Kidney (tissue), 14 donors: ENCODE measurements around the gene SNX18. TPM values are rescaled to one million over a fixed set of nuclear protein-coding genes. Genes with fewer than 3 reads are reported as not detected.

ENCODE experiments used
- DNase-seq, 5 donors: peaks; one replicate each; pipeline ENCODE4 v3.0.0-alpha.2; 2013 to 2020
- FAIRE-seq: peaks from 2 replicates; lab custom pipeline; 2012; peaks lifted over from hg19 to GRCh38; lab: Jason Lieb, UNC
- H3K27ac ChIP-seq, 2 donors: one replicate each; pipeline ENCODE4 v1.7.0; 2013; ENCODE audit warnings: low read depth in 2 of 2, low read length in 2 of 2, inconsistent platforms in 1 of 2
- H3K27me3 ChIP-seq: one replicate; pipeline ENCODE4 v1.7.1; 2013; ENCODE audit warnings: low read length, inconsistent platforms; ENCODE audit not compliant: control insufficient read depth, insufficient read depth
- H3K36me3 ChIP-seq, 3 donors: one replicate each; pipeline versions ENCODE4 v1.7.0 to v1.7.1; 2013; ENCODE audit warnings: low read length in 3 of 3, control low read depth in 1 of 3, inconsistent platforms in 1 of 3; ENCODE audit not compliant: insufficient read depth in 3 of 3, control insufficient read depth in 2 of 3
- H3K4me1 ChIP-seq, 3 donors: one replicate each; pipeline versions ENCODE4 v1.7.0 to v1.7.1; 2013; ENCODE audit warnings: low read length in 3 of 3, inconsistent platforms in 1 of 3, low read depth in 1 of 3; ENCODE audit not compliant: control insufficient read depth in 2 of 3, insufficient read depth in 2 of 3
- H3K4me3 ChIP-seq, 3 donors: one replicate each; pipeline versions ENCODE4 v1.7.0 to v1.8.1; 2013; ENCODE audit warnings: low read length in 3 of 3, control low read depth in 1 of 3, inconsistent platforms in 1 of 3
- H3K9ac ChIP-seq, 3 donors: one replicate each; pipeline versions ENCODE4 v1.7.0 to v1.7.1; 2013; ENCODE audit warnings: low read length in 3 of 3, control low read depth in 1 of 3, inconsistent platforms in 1 of 3
- H3K9me3 ChIP-seq, 3 donors: one replicate each; pipeline versions ENCODE4 v1.7.0 to v1.7.1; 2013; ENCODE audit warnings: low read length in 3 of 3, control low read depth in 1 of 3, inconsistent platforms in 1 of 3; ENCODE audit not compliant: control insufficient read depth in 2 of 3, insufficient read depth in 1 of 3
- intact Hi-C: fragments of 100-400 bp; cut with DNase I; formaldehyde crosslinking; loops from one replicate; pipeline ENCODE4 v1.11.1; 2022
- polyA plus RNA-seq: library from polyadenylated mRNA; stranded (reverse); fragments of 350-450 nt; fragmentation: Illumina TruSeq; extraction: RNeasy Lipid Tissue Mini Kit (QIAGEN cat#74804); gene quantifications from one replicate; pipeline ENCODE4 v1.2.3, GENCODE V29; 2014; ENCODE audit warnings: low read depth, low replicate concordance; ENCODE audit not compliant: insufficient read depth
- total RNA-seq: library from RNA; stranded (reverse); fragmentation: NEBNext Ultra II Directional; extraction: Animal tissue kit (Norgen Biotek cat#: 25700); gene quantifications from one replicate; pipeline ENCODE4 v1.2.1, GENCODE V29; 2021
- TF ChIP-seq, protein P1 (sequence below): IDR thresholded peaks from 3 replicates; pipeline ENCODE4 v1.5.1; 2012; ENCODE audit warnings: mild to moderate bottlenecking, moderate library complexity, borderline replicate concordance; ENCODE audit not compliant: insufficient read depth; ENCODE audit errors: extremely low read depth
- donor health status: control.
- donor health status: control.
- donor health status: control.
- donor health status: control.
- donor health status: control.
- donor health status: DM: yes; HTN: yes; CAD: no.
- donor health status: Normal renal cell carcinoma (clear cell type).

The SNX18 gene
- total and polyA plus RNA-seq, 2 donors from 2014 or later = 10.4 to 40.5 TPM

- peaks cover 0 to 5% (median 0%) of the 10 kb centered on the region in 3 donors for H3K9me3 ChIP-seq
- TF ChIP-seq, protein P1, sequence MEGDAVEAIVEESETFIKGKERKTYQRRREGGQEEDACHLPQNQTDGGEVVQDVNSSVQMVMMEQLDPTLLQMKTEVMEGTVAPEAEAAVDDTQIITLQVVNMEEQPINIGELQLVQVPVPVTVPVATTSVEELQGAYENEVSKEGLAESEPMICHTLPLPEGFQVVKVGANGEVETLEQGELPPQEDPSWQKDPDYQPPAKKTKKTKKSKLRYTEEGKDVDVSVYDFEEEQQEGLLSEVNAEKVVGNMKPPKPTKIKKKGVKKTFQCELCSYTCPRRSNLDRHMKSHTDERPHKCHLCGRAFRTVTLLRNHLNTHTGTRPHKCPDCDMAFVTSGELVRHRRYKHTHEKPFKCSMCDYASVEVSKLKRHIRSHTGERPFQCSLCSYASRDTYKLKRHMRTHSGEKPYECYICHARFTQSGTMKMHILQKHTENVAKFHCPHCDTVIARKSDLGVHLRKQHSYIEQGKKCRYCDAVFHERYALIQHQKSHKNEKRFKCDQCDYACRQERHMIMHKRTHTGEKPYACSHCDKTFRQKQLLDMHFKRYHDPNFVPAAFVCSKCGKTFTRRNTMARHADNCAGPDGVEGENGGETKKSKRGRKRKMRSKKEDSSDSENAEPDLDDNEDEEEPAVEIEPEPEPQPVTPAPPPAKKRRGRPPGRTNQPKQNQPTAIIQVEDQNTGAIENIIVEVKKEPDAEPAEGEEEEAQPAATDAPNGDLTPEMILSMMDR = no peak
- no peaks in the 10 kb centered on the region for H3K36me3 ChIP-seq
- no peaks in the 10 kb centered on the region for H3K4me1 ChIP-seq
- H3K27me3 ChIP-seq = no peaks in the 10 kb centered on the region
- FAIRE-seq = no peak
- H3K4me3 ChIP-seq = no peak overlapping the region
- H3K9ac ChIP-seq = no peak overlapping the region
- H3K27ac ChIP-seq = no peak overlapping the region
- DNase-seq = no peak
- intact Hi-C loops = no loop called here
These were observed 76.6 kb downstream of the SNX18 start for GRCh38 chr5:54594181-54594580.

GRCh38 chr5:54595721-54596120 is 78.2 kb downstream of the SNX18 start:
- no peak for DNase-seq
- no peaks in the 10 kb centered on the region for H3K27me3 ChIP-seq
- peaks cover 0 to 5% (median 0%) of the 10 kb centered on the region in 3 donors for H3K9me3 ChIP-seq
- TF ChIP-seq, protein P1 = no peak
- no peak overlapping the region for H3K4me3 ChIP-seq
- no peak overlapping the region for H3K9ac ChIP-seq
- FAIRE-seq = no peak
- intact Hi-C loops = no loop called here
- no peaks in the 10 kb centered on the region for H3K4me1 ChIP-seq
- no peak overlapping the region for H3K27ac ChIP-seq
- H3K36me3 ChIP-seq = no peaks in the 10 kb centered on the region

Other genes with a start within 250 kb of the SNX18 start
- 36.6 TPM for gene ARL15, start 207.2 kb upstream of the SNX18 start, total RNA-seq
- 21.1 TPM for gene ARL15, start 207.2 kb upstream of the SNX18 start, polyA plus RNA-seq
- gene HSPB3, start 62.1 kb upstream of the SNX18 start, total RNA-seq = not detected
- not detected for gene HSPB3, start 62.1 kb upstream of the SNX18 start, polyA plus RNA-seq